Activated CD4-positive, CD25-positive, alpha-beta regulatory T cell treated with anti-CD3 and anti-CD28 coated beads, Interleukin-2, amount 50 U/mL, for 24 hours (primary cell): ENCODE results near the gene FBXO41.

Experiments
- ATAC-seq, 2 donors: fragments of 150-1000 bp; cut with Tn5 transposase; one replicate each; pipeline ENCODE4 v1.10.0; 2021; ENCODE audit warnings: mild to moderate bottlenecking in 1 of 2, moderate library complexity in 1 of 2

FBXO41 gene

GRCh38 chr2:73239776-73240175 is 44.5 kb downstream of the FBXO41 start:
- ATAC-seq: no peak

- ATAC-seq: no peak
Observed at GRCh38 chr2:73238976-73239375, 45.3 kb downstream of the FBXO41 start.

- ATAC-seq: no peak
Observed at GRCh38 chr2:73238149-73238548, 46.1 kb downstream of the FBXO41 start.

GRCh38 chr2:73237168-73237567 is 47.1 kb downstream of the FBXO41 start:
- no peak for ATAC-seq

GRCh38 chr2:73235315-73236028 is 48.8 kb downstream of the FBXO41 start:
- no peak for ATAC-seq

- peak; percentile 75 to 76 for ATAC-seq
Observed at GRCh38 chr2:73233932-73234832, 50.1 kb downstream of the FBXO41 start, which contains the start of gene CCT7. CCT7 (plus strand) TSS chr2:73234308; CDS start chr2:73234379, 71 bp downstream.

- peak; percentile 88 to 90 for ATAC-seq
Observed at GRCh38 chr2:73233154-73233931, 50.9 kb downstream of the FBXO41 start, which contains the start of gene PRADC1. PRADC1 (minus strand) TSS chr2:73233239; CDS start chr2:73233160, 79 bp downstream.

- ATAC-seq: no peak
Observed at GRCh38 chr2:73232403-73233153, 51.7 kb downstream of the FBXO41 start.

- no peak for ATAC-seq
Observed at GRCh38 chr2:73228631-73229030, 55.6 kb downstream of the FBXO41 start.

GRCh38 chr2:73227086-73227485 is 57.2 kb downstream of the FBXO41 start:
- ATAC-seq: no peak

- no peak for ATAC-seq
Observed at GRCh38 chr2:73225513-73226360, 58.5 kb downstream of the FBXO41 start.

- ATAC-seq: no peak
Observed at GRCh38 chr2:73223821-73224220, 60.5 kb downstream of the FBXO41 start.

- no peak for ATAC-seq
Observed at GRCh38 chr2:73218298-73218697, 66.0 kb downstream of the FBXO41 start.

GRCh38 chr2:73217826-73218225 is 66.5 kb downstream of the FBXO41 start:
- ATAC-seq: no peak

- no peak for ATAC-seq
Observed at GRCh38 chr2:73217160-73217559, 67.1 kb downstream of the FBXO41 start.

GRCh38 chr2:73215254-73215653 is 69.0 kb downstream of the FBXO41 start:
- ATAC-seq: no peak

- peak; percentile 88 to 90 for ATAC-seq
Observed at GRCh38 chr2:73214120-73215035, 69.9 kb downstream of the FBXO41 start, which contains the start of gene SMYD5. SMYD5 (plus strand) TSS chr2:73214245; CDS start chr2:73214267, 22 bp downstream.

GRCh38 chr2:73212448-73213176 is 71.7 kb downstream of the FBXO41 start:
- ATAC-seq: peak; percentile 70 to 77

- ATAC-seq: no peak
Observed at GRCh38 chr2:73212098-73212447, 72.2 kb downstream of the FBXO41 start.
